Measurements from ENCODE around the gene VPS35L. TPM values are rescaled to one million over a fixed set of nuclear protein-coding genes. Genes with fewer than 3 reads are reported as not detected.

Gene VPS35L
- total and polyA plus RNA-seq, 2 of the 13 experiments (the other 11 are each of a cell fraction or from before 2014, with no cell fraction given), result 1.4 to 1.6 TPM

DNA sequence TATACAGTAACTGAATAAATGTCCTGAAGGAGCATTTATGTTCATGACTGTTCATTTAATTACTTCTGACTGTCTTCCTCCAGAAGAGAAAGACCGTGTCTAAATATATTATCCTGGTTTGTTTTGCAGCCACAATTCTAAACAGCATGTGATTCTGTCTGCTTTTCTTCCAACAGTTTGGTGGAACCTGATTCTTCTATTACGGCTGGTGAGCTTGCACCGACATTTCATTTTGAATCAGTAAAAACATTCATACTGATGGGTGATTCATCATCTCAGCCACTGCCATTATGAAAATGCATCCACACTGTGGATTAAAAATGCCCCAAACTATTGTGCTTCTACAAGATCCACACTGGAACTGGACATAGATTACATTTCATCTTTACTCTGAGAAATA, 145.6 kb downstream of the VPS35L start:
- no peak overlapping the region for H3K27ac ChIP-seq (ENCODE audit: extremely low read length, insufficient read depth, low read length)
- no peak overlapping the region for H3K4me2 ChIP-seq (ENCODE audit: low read depth, low read length)
- CTCF ChIA-PET (ENCODE audit: low intra/inter-chr PET ratio, low total read pairs), result no interaction called here
- ATAC-seq (no peak), FAIRE-seq (no peak), DNase-seq (ENCODE audit: low spot score) (no peak)
- no peak overlapping the region for H2AFZ ChIP-seq (ENCODE audit: low read length)
- H3K27me3 ChIP-seq (ENCODE audit: control insufficient read depth in 1 of 2, insufficient read depth in 2 of 2, low read length in 2 of 2), result no peaks in the 10 kb centered on the region
- peaks cover 20% of the 10 kb centered on the region for H3K4me1 ChIP-seq (ENCODE audit: insufficient read depth, low read length)
- H3K9ac ChIP-seq (ENCODE audit: insufficient read depth, low read depth, low read length), result no peak overlapping the region
- H4K20me1 ChIP-seq (ENCODE audit: insufficient read depth, low read length), result peaks cover 4% of the 10 kb centered on the region; the same call in 1 of the 2 replicates
- POLR2A ChIA-PET, result interaction anchor here (2.7 kb wide), 1 partner anchor 17 kb away, joined by 12 read pairs; the partner anchor contains the start of genes IQCK and KNOP1
- H3K79me2 ChIP-seq (ENCODE audit: insufficient read depth, low read length), result no peaks in the 10 kb centered on the region
- intact Hi-C loops (cut with micrococcal nuclease; ENCODE audit: unreplicated experiment) (loop anchor here (5.0 kb wide), 1 partner anchor 181 kb away; the partner anchor contains the start of gene GPRC5B), in situ Hi-C loops (cut with HindIII; ENCODE audit: extremely low pct_ligation_motif_present, low pct_unique_long_range_greater_than_20kb) (no loop called here)
- no TSS peak for BruUV-seq (replicated peaks)
- no peak overlapping the region for H3K4me3 ChIP-seq (replicated peaks in 1 of 3; ENCODE audit: insufficient read depth in 1 of 3, low read depth in 2 of 3, low read length in 3 of 3)
- peaks cover 25 to 42% of the 10 kb centered on the region in 2 experiments for H3K36me3 ChIP-seq (replicated peaks in 1 of 2; ENCODE audit: control insufficient read depth in 1 of 2, insufficient read depth in 2 of 2, low read length in 2 of 2)
- 94% methylated on average over 3 of the region's 3 CpGs for WGBS (ENCODE audit: low lambda C conversion rate)
- H3K9me3 ChIP-seq (ENCODE audit: low read length), result no peaks in the 10 kb centered on the region
- no peak for TF ChIP-seq FIP1L1 (IDR thresholded peaks at IDR 0.05; ENCODE audit: borderline replicate concordance, insufficient read depth, low read depth, low read length)
- no peak for TF ChIP-seq ZNF207 (IDR thresholded peaks at IDR 0.05; ENCODE audit: borderline replicate concordance)
- TF ChIP-seq HHEX (CRISPR knock-in tag; IDR thresholded peaks at IDR 0.05), result no peak
- TF ChIP-seq ZNF788 (CRISPR knock-in tag; IDR thresholded peaks at IDR 0.05; ENCODE audit: borderline replicate concordance), result no peak
- TF ChIP-seq, protein P1, sequence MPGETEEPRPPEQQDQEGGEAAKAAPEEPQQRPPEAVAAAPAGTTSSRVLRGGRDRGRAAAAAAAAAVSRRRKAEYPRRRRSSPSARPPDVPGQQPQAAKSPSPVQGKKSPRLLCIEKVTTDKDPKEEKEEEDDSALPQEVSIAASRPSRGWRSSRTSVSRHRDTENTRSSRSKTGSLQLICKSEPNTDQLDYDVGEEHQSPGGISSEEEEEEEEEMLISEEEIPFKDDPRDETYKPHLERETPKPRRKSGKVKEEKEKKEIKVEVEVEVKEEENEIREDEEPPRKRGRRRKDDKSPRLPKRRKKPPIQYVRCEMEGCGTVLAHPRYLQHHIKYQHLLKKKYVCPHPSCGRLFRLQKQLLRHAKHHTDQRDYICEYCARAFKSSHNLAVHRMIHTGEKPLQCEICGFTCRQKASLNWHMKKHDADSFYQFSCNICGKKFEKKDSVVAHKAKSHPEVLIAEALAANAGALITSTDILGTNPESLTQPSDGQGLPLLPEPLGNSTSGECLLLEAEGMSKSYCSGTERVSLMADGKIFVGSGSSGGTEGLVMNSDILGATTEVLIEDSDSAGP (CRISPR knock-in tag; IDR thresholded peaks at IDR 0.05; ENCODE audit: borderline replicate concordance), result no peak
- no peak for TF ChIP-seq SETDB1 (CRISPR knock-in tag; IDR thresholded peaks at IDR 0.05; ENCODE audit: borderline replicate concordance)
- TF ChIP-seq, protein P2, sequence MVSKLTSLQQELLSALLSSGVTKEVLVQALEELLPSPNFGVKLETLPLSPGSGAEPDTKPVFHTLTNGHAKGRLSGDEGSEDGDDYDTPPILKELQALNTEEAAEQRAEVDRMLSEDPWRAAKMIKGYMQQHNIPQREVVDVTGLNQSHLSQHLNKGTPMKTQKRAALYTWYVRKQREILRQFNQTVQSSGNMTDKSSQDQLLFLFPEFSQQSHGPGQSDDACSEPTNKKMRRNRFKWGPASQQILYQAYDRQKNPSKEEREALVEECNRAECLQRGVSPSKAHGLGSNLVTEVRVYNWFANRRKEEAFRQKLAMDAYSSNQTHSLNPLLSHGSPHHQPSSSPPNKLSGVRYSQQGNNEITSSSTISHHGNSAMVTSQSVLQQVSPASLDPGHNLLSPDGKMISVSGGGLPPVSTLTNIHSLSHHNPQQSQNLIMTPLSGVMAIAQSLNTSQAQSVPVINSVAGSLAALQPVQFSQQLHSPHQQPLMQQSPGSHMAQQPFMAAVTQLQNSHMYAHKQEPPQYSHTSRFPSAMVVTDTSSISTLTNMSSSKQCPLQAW (CRISPR knock-in tag; IDR thresholded peaks at IDR 0.05), result no peak
- TF ChIP-seq, protein P3, sequence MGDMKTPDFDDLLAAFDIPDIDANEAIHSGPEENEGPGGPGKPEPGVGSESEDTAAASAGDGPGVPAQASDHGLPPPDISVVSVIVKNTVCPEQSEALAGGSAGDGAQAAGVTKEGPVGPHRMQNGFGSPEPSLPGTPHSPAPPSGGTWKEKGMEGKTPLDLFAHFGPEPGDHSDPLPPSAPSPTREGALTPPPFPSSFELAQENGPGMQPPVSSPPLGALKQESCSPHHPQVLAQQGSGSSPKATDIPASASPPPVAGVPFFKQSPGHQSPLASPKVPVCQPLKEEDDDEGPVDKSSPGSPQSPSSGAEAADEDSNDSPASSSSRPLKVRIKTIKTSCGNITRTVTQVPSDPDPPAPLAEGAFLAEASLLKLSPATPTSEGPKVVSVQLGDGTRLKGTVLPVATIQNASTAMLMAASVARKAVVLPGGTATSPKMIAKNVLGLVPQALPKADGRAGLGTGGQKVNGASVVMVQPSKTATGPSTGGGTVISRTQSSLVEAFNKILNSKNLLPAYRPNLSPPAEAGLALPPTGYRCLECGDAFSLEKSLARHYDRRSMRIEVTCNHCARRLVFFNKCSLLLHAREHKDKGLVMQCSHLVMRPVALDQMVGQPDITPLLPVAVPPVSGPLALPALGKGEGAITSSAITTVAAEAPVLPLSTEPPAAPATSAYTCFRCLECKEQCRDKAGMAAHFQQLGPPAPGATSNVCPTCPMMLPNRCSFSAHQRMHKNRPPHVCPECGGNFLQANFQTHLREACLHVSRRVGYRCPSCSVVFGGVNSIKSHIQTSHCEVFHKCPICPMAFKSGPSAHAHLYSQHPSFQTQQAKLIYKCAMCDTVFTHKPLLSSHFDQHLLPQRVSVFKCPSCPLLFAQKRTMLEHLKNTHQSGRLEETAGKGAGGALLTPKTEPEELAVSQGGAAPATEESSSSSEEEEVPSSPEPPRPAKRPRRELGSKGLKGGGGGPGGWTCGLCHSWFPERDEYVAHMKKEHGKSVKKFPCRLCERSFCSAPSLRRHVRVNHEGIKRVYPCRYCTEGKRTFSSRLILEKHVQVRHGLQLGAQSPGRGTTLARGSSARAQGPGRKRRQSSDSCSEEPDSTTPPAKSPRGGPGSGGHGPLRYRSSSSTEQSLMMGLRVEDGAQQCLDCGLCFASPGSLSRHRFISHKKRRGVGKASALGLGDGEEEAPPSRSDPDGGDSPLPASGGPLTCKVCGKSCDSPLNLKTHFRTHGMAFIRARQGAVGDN (CRISPR knock-in tag; IDR thresholded peaks at IDR 0.05), result no peak
- no peak for TF ChIP-seq FOXO1 (CRISPR knock-in tag; IDR thresholded peaks at IDR 0.05)
- no peak for TF ChIP-seq GPN1 (CRISPR knock-in tag; IDR thresholded peaks at IDR 0.05; ENCODE audit: borderline replicate concordance)
- TF ChIP-seq ZNF230 (CRISPR knock-in tag; IDR thresholded peaks at IDR 0.05), result no peak
- no peak for TF ChIP-seq ZFYVE20 (CRISPR knock-in tag; IDR thresholded peaks at IDR 0.05; ENCODE audit: borderline replicate concordance, low read depth)
- TF ChIP-seq, protein P4, sequence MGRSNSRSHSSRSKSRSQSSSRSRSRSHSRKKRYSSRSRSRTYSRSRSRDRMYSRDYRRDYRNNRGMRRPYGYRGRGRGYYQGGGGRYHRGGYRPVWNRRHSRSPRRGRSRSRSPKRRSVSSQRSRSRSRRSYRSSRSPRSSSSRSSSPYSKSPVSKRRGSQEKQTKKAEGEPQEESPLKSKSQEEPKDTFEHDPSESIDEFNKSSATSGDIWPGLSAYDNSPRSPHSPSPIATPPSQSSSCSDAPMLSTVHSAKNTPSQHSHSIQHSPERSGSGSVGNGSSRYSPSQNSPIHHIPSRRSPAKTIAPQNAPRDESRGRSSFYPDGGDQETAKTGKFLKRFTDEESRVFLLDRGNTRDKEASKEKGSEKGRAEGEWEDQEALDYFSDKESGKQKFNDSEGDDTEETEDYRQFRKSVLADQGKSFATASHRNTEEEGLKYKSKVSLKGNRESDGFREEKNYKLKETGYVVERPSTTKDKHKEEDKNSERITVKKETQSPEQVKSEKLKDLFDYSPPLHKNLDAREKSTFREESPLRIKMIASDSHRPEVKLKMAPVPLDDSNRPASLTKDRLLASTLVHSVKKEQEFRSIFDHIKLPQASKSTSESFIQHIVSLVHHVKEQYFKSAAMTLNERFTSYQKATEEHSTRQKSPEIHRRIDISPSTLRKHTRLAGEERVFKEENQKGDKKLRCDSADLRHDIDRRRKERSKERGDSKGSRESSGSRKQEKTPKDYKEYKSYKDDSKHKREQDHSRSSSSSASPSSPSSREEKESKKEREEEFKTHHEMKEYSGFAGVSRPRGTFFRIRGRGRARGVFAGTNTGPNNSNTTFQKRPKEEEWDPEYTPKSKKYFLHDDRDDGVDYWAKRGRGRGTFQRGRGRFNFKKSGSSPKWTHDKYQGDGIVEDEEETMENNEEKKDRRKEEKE (IDR thresholded peaks at IDR 0.05), result no peak
- TF ChIP-seq ZNF549 (CRISPR knock-in tag; IDR thresholded peaks at IDR 0.05), result no peak
- TF ChIP-seq ZMAT3 (CRISPR knock-in tag; conservative IDR thresholded peaks at IDR 0.05), result no peak

Measured in HepG2 (cell line).